GM21390 (cell line): ENCODE data around the gene COL27A1.
"Not testable (repeated sequence)": the region's sequence is repeated elsewhere in the genome, so short reads cannot be mapped to it uniquely, and the experiment has no call there.

Experiments
- ATAC-seq: cut with Tn5 transposase; IDR thresholded peaks from one replicate; pipeline ENCODE4 v1.9.1; 2021; ENCODE audit not compliant: unreplicated experiment

Gene COL27A1

GRCh38 chr9:114331229-114332195 lies 176.2 kb downstream of the COL27A1 start:
- ATAC-seq: not testable (repeated sequence)

GRCh38 chr9:114332474-114333040 lies 177.2 kb downstream of the COL27A1 start:
- not testable (repeated sequence) for ATAC-seq

- not testable (repeated sequence) for ATAC-seq
Measured at GRCh38 chr9:114333718-114334117, 178.4 kb downstream of the COL27A1 start.

GRCh38 chr9:114334490-114334889 lies 179.2 kb downstream of the COL27A1 start:
- ATAC-seq: no peak

GRCh38 chr9:114335745-114336144 lies 180.4 kb downstream of the COL27A1 start:
- no peak for ATAC-seq

- ATAC-seq: no peak
Measured at GRCh38 chr9:114336157-114336556, 180.8 kb downstream of the COL27A1 start.

- no peak for ATAC-seq
Measured at GRCh38 chr9:114336699-114337395, 181.5 kb downstream of the COL27A1 start.

- no peak for ATAC-seq
Measured at GRCh38 chr9:114338187-114338586, 182.8 kb downstream of the COL27A1 start.

- ATAC-seq: peak; percentile 60
Measured at GRCh38 chr9:114339130-114339908, 184.0 kb downstream of the COL27A1 start.

GRCh38 chr9:114341152-114341830 lies 186.0 kb downstream of the COL27A1 start:
- ATAC-seq: no peak

- ATAC-seq: no peak
Measured at GRCh38 chr9:114341991-114342390, 186.7 kb downstream of the COL27A1 start.

GRCh38 chr9:114342755-114343440 lies 187.6 kb downstream of the COL27A1 start:
- no peak for ATAC-seq

GRCh38 chr9:114343471-114344187 lies 188.3 kb downstream of the COL27A1 start:
- ATAC-seq: no peak

GRCh38 chr9:114344188-114344566 lies 188.8 kb downstream of the COL27A1 start:
- no peak for ATAC-seq

GRCh38 chr9:114344692-114345091 lies 189.4 kb downstream of the COL27A1 start:
- ATAC-seq: no peak

- no peak for ATAC-seq
Measured at GRCh38 chr9:114345493-114346065, 190.2 kb downstream of the COL27A1 start.

- ATAC-seq: no peak
Measured at GRCh38 chr9:114346146-114346545, 190.8 kb downstream of the COL27A1 start.

- no peak for ATAC-seq
Measured at GRCh38 chr9:114347675-114348074, 192.3 kb downstream of the COL27A1 start.
